GM06990 (cell line): ENCODE results near the gene DEPDC1B.
"Not testable (repeated sequence)": the region's sequence is repeated elsewhere in the genome, so short reads cannot be mapped to it uniquely, and the experiment has no call there.

Source experiments
- DNase-seq: peaks from one replicate; pipeline ENCODE4 v3.0.0-alpha.2; 2011; ENCODE audit not compliant: insufficient read length; ENCODE audit errors: extremely low read depth
- H3K27me3 ChIP-seq: replicated peaks from 2 replicates; pipeline ENCODE4 v1.6.0; 2011; ENCODE audit warnings: low read length; ENCODE audit not compliant: control insufficient read depth, insufficient read depth
- H3K36me3 ChIP-seq: 2 replicates; pipeline ENCODE4 v1.5.1; 2011; ENCODE audit warnings: low read length; ENCODE audit not compliant: control insufficient read depth, insufficient read depth
- H3K4me3 ChIP-seq: replicated peaks from 2 replicates; pipeline ENCODE4 v1.5.1; 2011; ENCODE audit warnings: low read depth, mild to moderate bottlenecking, control low read depth, low read length
- CTCF ChIP-seq: IDR thresholded peaks from 2 replicates; pipeline ENCODE4 v1.5.1; 2011; ENCODE audit warnings: low read length, control low read depth, mild to moderate bottlenecking, inconsistent platforms; ENCODE audit not compliant: insufficient read depth, poor library complexity, severe bottlenecking

The DEPDC1B gene

DNA sequence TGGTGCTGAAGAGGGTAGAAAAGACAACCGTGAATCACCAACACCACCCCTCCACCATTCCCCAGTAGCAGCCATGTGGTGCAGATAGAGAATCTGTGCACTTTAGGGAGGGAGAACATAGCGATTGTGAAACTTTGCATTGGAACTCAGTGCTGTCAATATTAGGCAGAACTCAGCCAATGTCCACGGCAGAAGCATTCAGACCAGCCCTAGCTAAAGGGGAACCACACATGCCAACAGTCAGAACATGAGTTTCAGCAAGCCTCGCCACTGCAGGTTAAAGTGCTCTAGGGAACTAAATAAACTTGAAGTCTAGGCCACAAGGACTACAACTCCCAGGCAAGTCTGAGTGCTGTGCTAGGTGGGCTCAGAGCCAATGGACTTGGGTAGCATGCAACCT is 38.5 kb upstream of the DEPDC1B start:
- Histone ChIP-seq H3K4me3 (no peak overlapping the region), H3K36me3 (no peaks in the 10 kb centered on the region), H3K27me3 (no peaks in the 10 kb centered on the region)
- no peak for DNase-seq
- TF ChIP-seq CTCF: no peak

GRCh38 chr5:60730858-60731257 is 30.9 kb upstream of the DEPDC1B start:
- not testable (repeated sequence) for H3K36me3 ChIP-seq, H3K27me3 ChIP-seq, DNase-seq, H3K4me3 ChIP-seq

GRCh38 chr5:60727033-60727679 is 27.2 kb upstream of the DEPDC1B start:
- no peak for TF ChIP-seq CTCF
- DNase-seq: no peak
- Histone ChIP-seq H3K27me3 (no peaks in the 10 kb centered on the region), H3K4me3 (no peak overlapping the region), H3K36me3 (no peaks in the 10 kb centered on the region)

GRCh38 chr5:60724126-60724525 is 24.2 kb upstream of the DEPDC1B start:
- Histone ChIP-seq H3K4me3 (no peak overlapping the region), H3K27me3 (no peaks in the 10 kb centered on the region), H3K36me3 (no peaks in the 10 kb centered on the region)
- no peak for DNase-seq
- no peak for TF ChIP-seq CTCF

- no peak for DNase-seq
Measured at GRCh38 chr5:60722416-60722815, 22.4 kb upstream of the DEPDC1B start.

GRCh38 chr5:60719329-60719728 is 19.4 kb upstream of the DEPDC1B start:
- H3K36me3 ChIP-seq: no peaks in the 10 kb centered on the region
- no peaks in the 10 kb centered on the region for H3K27me3 ChIP-seq
- TF ChIP-seq CTCF: no peak
- no peak overlapping the region for H3K4me3 ChIP-seq
- DNase-seq: no peak

More at GRCh38 chr5:60722416-60722815, 22.4 kb upstream of the DEPDC1B start:
- Histone ChIP-seq H3K36me3 (no peaks in the 10 kb centered on the region), H3K27me3 (no peaks in the 10 kb centered on the region), H3K4me3 (no peak overlapping the region)
- TF ChIP-seq CTCF: no peak
